Endothelial cell of umbilical vein (primary cell): ENCODE results near the gene ZNF365.
A peak's percentile ranks its signal among the peaks of the same experiment; 100 is the strongest.

Experiments
- CTCF ChIP-seq, 2 donors: IDR thresholded peaks; 1 replicate in 1 of 2; 2 replicates in 1 of 2; pipeline ENCODE4 v1.5.1; 2011; ENCODE audit warnings: low read length in 2 of 2, mild to moderate bottlenecking in 2 of 2, moderate library complexity in 2 of 2, control low read depth in 1 of 2, inconsistent platforms in 1 of 2, low read depth in 1 of 2; ENCODE audit not compliant: insufficient read depth in 1 of 2; ENCODE audit errors: extremely low read depth in 1 of 2
- EZH2 ChIP-seq: IDR thresholded peaks from 2 replicates; pipeline ENCODE4 v1.6.1; 2012; ENCODE audit warnings: borderline replicate concordance, low read depth, mild to moderate bottlenecking, moderate library complexity, low read length, inconsistent platforms; ENCODE audit not compliant: severe bottlenecking
- FOS ChIP-seq: IDR thresholded peaks from 2 replicates; pipeline ENCODE4 v1.6.1; 2011; ENCODE audit warnings: mild to moderate bottlenecking, low read length, moderate library complexity, borderline replicate concordance; ENCODE audit not compliant: insufficient read depth
- GATA2 ChIP-seq: IDR thresholded peaks from 2 replicates; pipeline ENCODE4 v1.7.0; 2011; ENCODE audit warnings: low read depth, mild to moderate bottlenecking, moderate library complexity, mixed read lengths, low read length; ENCODE audit not compliant: insufficient read length, insufficient read depth
- MAX ChIP-seq: IDR thresholded peaks from 2 replicates; pipeline ENCODE4 v1.6.1; 2011; ENCODE audit not compliant: insufficient read depth, insufficient read length
- MYC ChIP-seq: IDR thresholded peaks from one replicate; pipeline ENCODE4 v1.6.1; 2011; ENCODE audit warnings: mild to moderate bottlenecking, low read depth, low read length
- POLR2A ChIP-seq: IDR thresholded peaks from 2 replicates; pipeline ENCODE4 v1.6.1; 2012; ENCODE audit warnings: low read depth, mild to moderate bottlenecking, control low read depth, low read length
- POLR2AphosphoS5 ChIP-seq: IDR thresholded peaks from 2 replicates; pipeline ENCODE4 v1.6.1; 2012; ENCODE audit warnings: low read depth, mild to moderate bottlenecking, control low read depth, low read length, moderate library complexity; ENCODE audit not compliant: insufficient read depth

GRCh38 chr10:62380016-62380415, 5.8 kb downstream of the ZNF365 start:
- TF ChIP-seq POLR2AphosphoS5 (no peak), EZH2 (no peak), MYC (no peak), CTCF (IDR thresholded peaks at IDR 0.05; ENCODE audit: extremely low read depth in 1 of 2, insufficient read depth in 1 of 2, low read depth in 1 of 2, low read length in 2 of 2) (no peak), POLR2A (no peak), MAX (no peak), GATA2 (no peak), FOS (peak; percentile 69)
